Activated naive CD4-positive, alpha-beta T cell treated with anti-CD3 and anti-CD28 coated beads for 36 hours (primary cell): ENCODE data around the gene BTG2. TPM values are rescaled to one million over a fixed set of nuclear protein-coding genes. Genes with fewer than 3 reads are reported as not detected.
A peak's percentile ranks its signal among the peaks of the same experiment; 100 is the strongest.

ENCODE experiments used
- CTCF ChIA-PET: fragments of 350-600 bp; sonication (Branson Sonifier 250); formaldehyde crosslinking; loops from one replicate; lab custom pipeline; 2021; ENCODE audit warnings: antibody characterized with exemption; lab: Charles Lee
- DNase-seq: peaks from one replicate; pipeline ENCODE4 v3.0.0-alpha.2; 2020
- H3K27ac Mint-ChIP-seq: one replicate; pipeline ENCODE4 v1.8.0; 2021; ENCODE audit warnings: mild to moderate bottlenecking, mixed read lengths
- H3K27me3 Mint-ChIP-seq: one replicate; pipeline ENCODE4 v1.8.0; 2021; ENCODE audit warnings: low read depth, mixed read lengths
- H3K36me3 Mint-ChIP-seq: one replicate; pipeline ENCODE4 v1.8.0; 2021; ENCODE audit warnings: low read depth, mixed read lengths
- H3K4me1 Mint-ChIP-seq: one replicate; pipeline ENCODE4 v1.8.0; 2021; ENCODE audit warnings: low read depth, mixed read lengths
- H3K4me3 Mint-ChIP-seq: one replicate; pipeline ENCODE4 v1.8.0; 2021; ENCODE audit warnings: mild to moderate bottlenecking, moderate library complexity, mixed read lengths
- H3K9me3 Mint-ChIP-seq: one replicate; pipeline ENCODE4 v1.8.0; 2021; ENCODE audit warnings: mixed read lengths
- intact Hi-C: fragments of 100-400 bp; cut with micrococcal nuclease; formaldehyde crosslinking; loops from one replicate; pipeline ENCODE4 v1.15.1; 2023
- total RNA-seq, 2 experiments: library from RNA; stranded (reverse); gene quantifications; one replicate each; pipeline ENCODE4 v1.2.3, GENCODE V29; 2021

The BTG2 gene
- total RNA-seq, 2 experiments from 2014 or later, result 106 to 109 TPM

DNA sequence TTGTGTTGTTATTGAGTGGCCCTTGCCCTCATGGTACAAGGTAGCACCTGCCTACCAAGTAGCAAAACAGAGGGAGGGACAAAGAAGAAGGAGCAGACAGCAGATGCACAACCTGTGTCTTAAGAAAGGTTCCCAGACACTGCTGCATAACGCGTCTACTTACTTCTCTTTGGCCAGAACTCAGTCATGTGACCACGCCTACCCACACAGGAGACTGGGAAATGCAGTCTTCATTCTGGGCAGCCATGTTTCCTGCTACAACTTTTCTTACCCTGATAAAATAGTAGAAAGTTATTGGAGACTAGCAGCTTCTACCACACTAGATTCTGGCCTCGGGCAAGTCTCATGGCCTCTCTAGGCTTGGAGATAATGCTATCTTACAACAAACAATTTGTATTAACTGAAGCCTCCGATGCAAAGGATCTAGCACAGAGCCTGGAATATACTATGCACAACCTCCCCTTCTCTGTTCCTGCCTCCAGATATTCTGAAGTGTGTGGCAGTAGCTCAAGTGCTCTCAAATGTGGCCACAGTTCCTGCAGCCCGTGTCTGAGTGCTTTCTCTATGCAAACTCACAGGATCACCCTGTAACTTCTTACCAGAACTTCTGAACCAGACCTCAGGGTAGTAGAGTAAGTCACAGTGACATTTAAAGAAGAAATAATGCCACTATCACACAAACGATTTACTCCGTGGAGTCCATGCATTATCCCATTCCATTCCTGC, 34.1 kb upstream of the BTG2 start:
- DNase-seq, result peak; percentile 89
- H3K27me3 Mint-ChIP-seq, result no peaks in the 10 kb centered on the region
- H3K27ac Mint-ChIP-seq, result peak overlapping the region; percentile 69
- no peak overlapping the region for H3K4me3 Mint-ChIP-seq
- CTCF ChIA-PET, result interaction anchor here (0.6 to 11.2 kb wide), 14 partner anchors 18 to 234 kb away, joined by 3 to 686 read pairs (median 31); partner anchors contain the start of genes BTG2 and FMOD
- no peaks in the 10 kb centered on the region for H3K9me3 Mint-ChIP-seq
- H3K36me3 Mint-ChIP-seq, result no peaks in the 10 kb centered on the region
- intact Hi-C loops, result no loop called here
- H3K4me1 Mint-ChIP-seq, result peaks cover 45% of the 10 kb centered on the region

DNA sequence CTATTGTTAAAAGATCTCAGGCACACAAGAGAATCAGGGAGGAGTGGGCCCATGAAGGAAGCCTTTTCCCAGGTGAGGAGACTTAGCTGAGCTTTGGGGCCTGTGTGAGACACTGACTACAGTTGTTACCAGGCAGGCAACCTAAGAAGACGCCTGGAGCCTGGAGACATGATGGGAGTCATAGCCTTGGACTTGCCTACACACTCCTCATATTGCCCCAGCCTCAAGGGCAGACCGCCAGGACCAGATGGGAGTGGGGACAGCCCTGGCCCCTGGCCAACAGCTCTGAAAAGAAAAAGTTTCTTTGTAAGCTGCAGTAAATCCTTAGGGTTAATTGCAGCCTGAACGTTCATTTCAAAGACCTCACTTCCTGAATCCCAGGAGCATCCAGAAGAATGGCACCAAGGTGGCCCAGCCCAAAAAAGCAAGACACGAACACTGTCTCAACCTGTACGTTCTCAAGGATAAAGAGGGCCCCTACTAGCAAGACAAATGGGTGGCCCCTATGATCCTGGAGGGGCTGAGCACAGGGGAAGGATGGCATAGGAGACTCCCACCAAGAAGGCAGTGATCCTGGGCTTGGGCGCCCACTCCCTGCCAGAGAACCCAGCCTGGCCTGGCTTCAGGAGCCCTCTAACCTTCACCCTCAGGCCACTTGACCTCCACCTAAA, 33.2 kb upstream of the BTG2 start:
- Mint-ChIP-seq H3K27me3 (no peaks in the 10 kb centered on the region), H3K36me3 (no peaks in the 10 kb centered on the region), H3K4me1 (peaks cover 53% of the 10 kb centered on the region), H3K4me3 (no peak overlapping the region), H3K9me3 (no peaks in the 10 kb centered on the region), H3K27ac (no peak overlapping the region)
- CTCF ChIA-PET, result interaction anchor here (0.5 to 11.2 kb wide), 9 partner anchors 10 to 259 kb away, joined by 4 to 686 read pairs (median 47); partner anchors contain the start of genes BTG2 and FMOD
- intact Hi-C loops, result no loop called here
- DNase-seq, result no peak

DNA sequence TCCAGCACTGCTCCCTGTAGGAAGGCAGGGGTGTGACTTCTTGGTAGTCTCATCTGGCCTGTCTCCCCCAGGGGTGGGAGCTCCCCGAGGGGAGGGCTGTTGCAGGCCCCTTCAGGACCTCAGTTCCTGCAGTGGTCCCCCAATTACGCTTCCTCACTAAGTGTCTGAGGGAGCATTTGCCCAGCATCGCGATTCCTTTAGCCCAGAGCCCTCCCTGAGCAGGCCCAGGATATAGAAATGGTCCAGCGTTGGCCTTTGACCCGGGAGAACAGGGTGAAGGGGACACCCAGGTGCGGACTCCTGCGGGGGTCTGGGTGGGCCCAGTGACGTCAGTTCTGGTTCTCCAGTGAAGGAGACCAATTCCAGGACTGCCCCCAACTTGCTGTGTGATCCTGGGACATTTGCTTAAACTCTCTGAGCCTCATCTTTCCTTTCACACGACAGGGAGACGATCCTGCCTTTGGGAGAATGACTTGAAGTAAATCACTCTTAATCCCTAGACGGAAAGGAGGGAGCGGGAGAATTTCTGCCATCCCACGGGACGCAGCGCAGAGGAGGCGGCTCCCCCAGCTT, 32.6 kb upstream of the BTG2 start:
- H3K4me1 Mint-ChIP-seq, result peaks cover 55% of the 10 kb centered on the region
- no peak overlapping the region for H3K27ac Mint-ChIP-seq
- H3K9me3 Mint-ChIP-seq, result no peaks in the 10 kb centered on the region
- intact Hi-C loops, result loop anchor here (1.0 kb wide), 5 partner anchors 17 to 215 kb away; partner anchors contain the start of gene BTG2
- H3K4me3 Mint-ChIP-seq, result peak overlapping the region; percentile 72
- no peaks in the 10 kb centered on the region for H3K27me3 Mint-ChIP-seq
- CTCF ChIA-PET, result interaction anchor here (0.5 to 11.2 kb wide), 11 partner anchors 8 to 260 kb away, joined by 3 to 686 read pairs (median 19); partner anchors contain the start of genes BTG2 and FMOD
- no peaks in the 10 kb centered on the region for H3K36me3 Mint-ChIP-seq
- no peak for DNase-seq

DNA sequence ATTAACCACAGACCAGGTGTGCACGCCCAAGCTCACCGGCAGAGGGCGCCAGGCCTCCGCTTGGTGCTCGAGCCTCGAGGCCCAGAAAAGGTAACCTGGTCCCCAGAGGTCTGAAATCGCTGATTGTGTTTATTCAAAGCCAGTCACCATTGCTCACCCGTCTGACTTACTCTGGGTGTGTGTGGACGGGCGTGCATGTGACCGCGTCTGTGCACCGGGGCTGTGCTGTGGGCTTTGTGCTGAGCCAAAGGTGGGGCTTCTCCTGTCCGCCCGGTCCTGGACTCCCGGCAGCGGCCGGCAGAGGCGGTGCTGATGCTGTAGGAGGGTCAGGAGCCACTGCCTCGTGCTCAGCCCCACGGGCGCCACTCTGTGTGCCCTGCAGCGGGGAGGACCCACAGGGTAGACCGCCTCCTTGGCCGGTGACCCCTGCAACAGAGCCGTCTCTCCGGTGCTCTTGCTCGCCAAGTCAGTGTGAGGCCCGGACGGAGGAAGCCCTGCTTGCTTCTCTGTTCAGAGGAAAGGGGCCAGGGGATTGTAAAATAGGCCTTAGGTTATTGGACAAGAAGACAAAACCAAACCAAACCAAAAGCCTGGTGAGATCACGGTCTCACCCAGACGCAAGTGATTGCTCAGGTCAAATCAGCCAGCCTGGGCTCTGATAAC, 32.0 kb upstream of the BTG2 start:
- Mint-ChIP-seq H3K9me3 (no peaks in the 10 kb centered on the region), H3K27me3 (no peaks in the 10 kb centered on the region), H3K27ac (peak overlapping the region; percentile 83), H3K36me3 (no peaks in the 10 kb centered on the region), H3K4me1 (peaks cover 58% of the 10 kb centered on the region), H3K4me3 (peak overlapping the region; percentile 72)
- DNase-seq, result peak; percentile 96
- intact Hi-C loops, result loop anchor here (1.0 kb wide), 5 partner anchors 16 to 214 kb away; partner anchors contain the start of gene BTG2
- CTCF ChIA-PET, result interaction anchor here (0.7 to 11.2 kb wide), 13 partner anchors 8 to 215 kb away, joined by 3 to 686 read pairs (median 58); partner anchors contain the start of genes BTG2 and FMOD

DNA sequence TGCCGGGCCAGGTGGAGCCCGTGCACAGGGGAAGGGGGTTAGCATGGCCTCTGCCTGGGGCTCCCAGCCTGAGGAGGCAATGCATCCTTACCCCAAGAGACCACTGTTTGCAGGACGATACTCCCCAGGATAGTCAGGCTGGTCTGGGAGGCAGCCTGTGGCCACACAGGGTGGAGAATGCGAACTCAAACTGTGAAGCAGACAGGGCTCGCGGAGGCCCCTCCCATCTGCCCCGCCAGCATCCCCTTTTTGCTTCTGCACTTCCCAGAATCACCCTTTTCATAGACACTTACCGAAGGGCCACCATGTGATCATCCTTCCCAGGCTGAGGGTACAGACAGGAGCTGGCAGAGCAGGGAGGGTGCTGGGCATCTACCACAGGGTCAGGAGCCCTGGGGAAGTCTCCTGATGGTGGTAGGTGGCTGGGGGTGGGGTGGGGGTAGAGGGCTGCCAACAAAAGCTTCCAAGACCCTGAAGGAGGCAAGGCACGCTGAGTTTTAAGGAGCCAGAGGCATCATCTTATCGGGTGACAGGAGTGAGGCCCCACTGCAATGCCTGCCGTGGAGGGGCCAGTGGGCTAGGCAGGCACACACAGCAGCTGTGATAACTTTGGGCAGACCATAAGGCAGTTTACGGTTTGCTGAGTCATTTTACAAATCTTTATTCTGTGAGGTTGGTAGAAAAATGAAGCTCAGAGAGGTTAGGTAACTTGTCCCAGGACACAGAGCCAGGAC, 31.3 kb upstream of the BTG2 start:
- H3K4me1 Mint-ChIP-seq, result peaks cover 65% of the 10 kb centered on the region
- peak overlapping the region; percentile 83 for H3K27ac Mint-ChIP-seq

DNA sequence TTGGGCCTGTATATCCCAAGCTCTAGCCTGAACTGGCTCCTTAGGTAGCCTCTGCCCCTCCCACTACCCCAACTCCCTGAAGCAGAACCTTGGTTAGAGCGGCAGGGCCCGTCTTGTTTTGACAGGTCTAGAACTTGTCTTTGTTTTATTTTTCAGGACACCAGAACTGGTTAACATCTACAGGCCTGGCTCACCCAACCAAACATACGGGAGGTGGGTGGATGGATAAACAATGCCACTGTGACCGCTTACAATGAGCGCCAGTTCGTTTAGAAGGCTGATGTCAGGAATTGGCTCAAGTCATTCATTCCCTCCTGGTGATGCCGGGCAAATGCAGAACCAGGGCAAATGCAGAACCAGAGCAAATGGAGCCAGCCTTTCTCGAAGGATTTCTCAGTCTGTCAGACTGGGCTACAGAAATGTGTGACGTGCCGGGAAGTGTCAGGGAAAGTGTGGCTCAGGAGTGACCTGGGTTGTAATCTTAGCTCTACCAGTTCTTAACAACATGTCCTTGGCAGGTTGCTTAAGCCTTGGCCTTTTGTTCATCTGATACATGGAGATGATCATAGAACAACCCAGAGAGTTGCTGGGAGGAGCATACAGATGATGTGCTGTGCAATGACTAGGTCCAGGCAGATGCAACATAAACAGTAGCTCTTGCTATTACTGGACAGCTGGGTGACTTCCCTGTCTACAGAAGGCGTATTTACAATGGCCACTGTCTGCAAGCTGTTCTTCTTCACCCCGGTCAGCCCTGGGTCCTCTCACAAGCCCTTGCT, 30.5 kb upstream of the BTG2 start:
- Mint-ChIP-seq H3K4me1 (peaks cover 67% of the 10 kb centered on the region), H3K27me3 (no peaks in the 10 kb centered on the region), H3K9me3 (no peaks in the 10 kb centered on the region), H3K36me3 (no peaks in the 10 kb centered on the region), H3K27ac (peak overlapping the region; percentile 83), H3K4me3 (peak overlapping the region; percentile 72)
- CTCF ChIA-PET, result interaction anchor here (0.8 to 11.2 kb wide), 5 partner anchors 14 to 64 kb away, joined by 6 to 186 read pairs (median 83); partner anchors contain the start of gene BTG2
- no peak for DNase-seq
- intact Hi-C loops, result no loop called here

More for the DNA sequence above, 31.3 kb upstream of the BTG2 start:
- H3K4me3 Mint-ChIP-seq, result peak overlapping the region; percentile 72
- intact Hi-C loops, result loop anchor here (1.0 kb wide), 5 partner anchors 15 to 213 kb away; partner anchors contain the start of gene BTG2
- CTCF ChIA-PET, result interaction anchor here (0.8 to 11.2 kb wide), 5 partner anchors 15 to 65 kb away, joined by 6 to 186 read pairs (median 83); partner anchors contain the start of gene BTG2
- peak; percentile 51 for DNase-seq
- no peaks in the 10 kb centered on the region for H3K27me3 Mint-ChIP-seq
- no peaks in the 10 kb centered on the region for H3K36me3 Mint-ChIP-seq
- H3K9me3 Mint-ChIP-seq, result no peaks in the 10 kb centered on the region

DNA sequence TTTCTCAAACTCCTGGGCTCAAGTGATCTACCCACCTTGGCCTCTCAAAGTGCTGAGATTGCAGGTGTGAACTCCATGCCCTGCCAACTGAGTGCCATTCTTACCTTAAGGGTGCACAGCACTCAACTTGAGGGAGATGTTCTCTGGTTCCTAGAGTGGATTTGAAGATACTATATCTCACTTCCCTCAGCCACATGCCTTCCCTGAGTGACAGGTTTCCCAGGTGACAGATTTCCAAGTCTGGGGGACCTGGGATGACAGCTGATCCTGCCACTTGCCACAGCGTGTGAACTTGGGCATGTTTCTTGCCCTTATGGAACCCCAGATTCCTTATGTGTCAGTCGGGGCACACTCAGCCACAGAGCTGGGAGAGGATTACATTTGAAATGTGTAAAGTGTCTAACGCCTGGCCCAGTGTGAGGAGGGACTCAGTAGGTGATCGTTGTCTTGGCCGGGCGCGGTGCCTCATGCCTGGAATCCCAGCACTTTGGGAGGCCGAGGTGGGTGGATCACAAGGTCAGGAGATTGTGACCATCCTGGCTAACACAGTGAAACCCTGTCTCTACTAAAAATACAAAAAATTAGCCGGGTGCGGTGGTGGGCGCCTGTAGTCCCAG, 29.6 kb upstream of the BTG2 start:
- peaks cover 67% of the 10 kb centered on the region for H3K4me1 Mint-ChIP-seq
- no peak for DNase-seq
- H3K4me3 Mint-ChIP-seq, result no peak overlapping the region
- H3K27me3 Mint-ChIP-seq, result no peaks in the 10 kb centered on the region
- CTCF ChIA-PET, result interaction anchor here (4.2 to 11.2 kb wide), 4 partner anchors 13 to 63 kb away, joined by 58 to 186 read pairs (median 107); partner anchors contain the start of gene BTG2
- intact Hi-C loops, result no loop called here
- H3K27ac Mint-ChIP-seq, result no peak overlapping the region
- H3K9me3 Mint-ChIP-seq, result no peaks in the 10 kb centered on the region
- no peaks in the 10 kb centered on the region for H3K36me3 Mint-ChIP-seq

DNA sequence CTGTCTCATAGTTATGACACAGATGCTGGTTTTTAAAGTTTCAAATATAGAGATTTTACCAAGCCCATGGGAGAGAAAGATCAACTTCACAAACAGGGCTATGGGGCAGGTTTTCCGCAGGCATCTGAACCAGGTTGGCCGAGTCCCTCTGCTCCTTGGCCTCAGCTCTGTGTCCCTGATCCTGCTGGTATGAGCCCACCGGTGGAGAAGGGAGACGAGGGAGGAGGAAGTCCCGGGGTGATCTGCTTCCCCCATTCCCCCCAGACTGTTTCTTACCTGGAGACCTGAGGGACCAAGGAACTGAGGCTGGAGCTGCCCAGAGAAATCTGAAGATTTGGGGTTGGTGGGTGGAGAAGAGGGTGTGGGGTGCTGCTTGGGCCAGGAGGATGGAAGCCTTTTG, 28.9 kb upstream of the BTG2 start:
- peaks cover 62% of the 10 kb centered on the region for H3K4me1 Mint-ChIP-seq
- no peak overlapping the region for H3K4me3 Mint-ChIP-seq
- no peak for DNase-seq
- no peaks in the 10 kb centered on the region for H3K9me3 Mint-ChIP-seq
- H3K36me3 Mint-ChIP-seq, result no peaks in the 10 kb centered on the region
- intact Hi-C loops, result no loop called here
- H3K27ac Mint-ChIP-seq, result no peak overlapping the region
- CTCF ChIA-PET, result interaction anchor here (1.0 to 11.2 kb wide), 6 partner anchors 8 to 210 kb away, joined by 3 to 186 read pairs (median 70); partner anchors contain the start of gene BTG2
- no peaks in the 10 kb centered on the region for H3K27me3 Mint-ChIP-seq

DNA sequence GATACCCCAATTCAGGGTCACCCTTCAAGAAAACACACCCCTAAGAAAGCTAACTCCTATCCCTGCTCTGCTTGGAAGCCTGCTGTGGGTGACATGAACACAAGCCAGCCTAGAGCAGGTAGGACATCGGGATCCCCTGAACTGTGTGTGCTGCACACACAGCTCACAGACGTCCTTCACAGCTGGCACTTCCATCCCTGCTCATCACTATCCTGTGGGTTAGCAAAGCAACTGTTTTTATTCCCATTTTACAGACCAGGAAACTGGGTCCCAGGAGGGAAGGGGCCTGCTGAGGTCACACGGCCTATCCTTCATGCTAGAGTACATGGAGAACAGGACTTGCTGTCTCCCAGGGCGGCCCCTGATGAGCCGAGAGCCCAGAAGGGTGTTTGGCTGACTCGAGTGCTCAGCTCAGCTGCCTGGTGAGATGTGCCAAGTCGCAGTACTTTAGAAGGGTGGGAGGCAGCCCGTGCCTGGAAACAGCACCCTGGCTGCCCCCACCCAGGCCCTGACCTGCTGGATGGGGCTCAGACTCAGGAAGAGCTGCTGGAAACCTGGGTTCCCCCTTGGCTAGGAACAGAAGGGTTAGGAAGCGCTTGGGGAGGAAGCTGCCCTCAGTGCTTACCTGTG, 28.3 kb upstream of the BTG2 start:
- Mint-ChIP-seq H3K36me3 (no peaks in the 10 kb centered on the region), H3K4me1 (peaks cover 58% of the 10 kb centered on the region), H3K27ac (peak overlapping the region; percentile 76), H3K4me3 (peak overlapping the region; percentile 31), H3K9me3 (no peaks in the 10 kb centered on the region), H3K27me3 (no peaks in the 10 kb centered on the region)
- intact Hi-C loops, result no loop called here
- CTCF ChIA-PET, result interaction anchor here (1.0 to 11.2 kb wide), 6 partner anchors 9 to 210 kb away, joined by 3 to 186 read pairs (median 70); partner anchors contain the start of gene BTG2
- no peak for DNase-seq
